Esophagus muscularis mucosa (tissue), 4 donors: Measurements from ENCODE around the gene COBL. TPM values are rescaled to one million over a fixed set of nuclear protein-coding genes. Genes with fewer than 3 reads are reported as not detected.

Experiments
- DNase-seq: peaks from one replicate; pipeline ENCODE4 v3.0.0-alpha.2; 2017; ENCODE audit errors: extremely low spot score
- H3K27ac ChIP-seq, 4 donors: fragments of 200-600 bp; sonication (generic); replicated peaks in 1 of 4; 1 replicate in 3 of 4; 2 replicates in 1 of 4; pipeline ENCODE4 v1.5.1; 2016 to 2019; ENCODE audit warnings: mild to moderate bottlenecking in 1 of 4
- H3K27me3 ChIP-seq, 4 donors: fragments of 200-600 bp; sonication (generic); one replicate each; pipeline versions ENCODE4 v1.5.1 to v1.6.0; 2016 to 2019
- H3K36me3 ChIP-seq, 4 donors: fragments of 200-600 bp; sonication (generic); one replicate each; pipeline ENCODE4 v1.5.1; 2016 to 2019
- H3K4me1 ChIP-seq, 4 donors: fragments of 200-600 bp; sonication (generic); one replicate each; pipeline ENCODE4 v1.5.1; 2016 to 2019
- H3K4me3 ChIP-seq, 4 donors: fragments of 200-600 bp; sonication (generic); 1 replicate in 2 of 4; 2 replicates in 2 of 4; pipeline ENCODE4 v1.5.1; 2016 to 2019; ENCODE audit warnings: mild to moderate bottlenecking in 4 of 4, moderate library complexity in 1 of 4
- H3K9me3 ChIP-seq, 4 donors: fragments of 200-600 bp; sonication (generic); 1 replicate in 3 of 4; 2 replicates in 1 of 4; pipeline ENCODE4 v1.5.1; 2016 to 2019
- EP300 ChIP-seq: sonication (generic); formaldehyde crosslinking; IDR thresholded peaks from one replicate; pipeline ENCODE4 v1.6.1; 2017; ENCODE audit warnings: antibody characterized with exemption
- POLR2A ChIP-seq: fragments of 450-650 bp; IDR thresholded peaks from one replicate; pipeline ENCODE4 v1.6.1; 2017; ENCODE audit warnings: antibody characterized with exemption, moderate library complexity, mild to moderate bottlenecking, low read depth
- POLR2AphosphoS5 ChIP-seq, 2 donors: sonication (generic); formaldehyde crosslinking; IDR thresholded peaks; one replicate each; pipeline ENCODE4 v1.6.1; 2017; ENCODE audit warnings: antibody characterized with exemption in 2 of 2
- WGBS: methylation state at CpG from one replicate; pipeline ENCODE4 v1.1.5; 2018; 5-methylcytosine and 5-hydroxymethylcytosine counted together
- intact Hi-C: fragments of 100-400 bp; cut with DNase I; formaldehyde crosslinking; loops from one replicate; pipeline ENCODE4 v1.15.1; 2023
- total RNA-seq, 4 donors: library from RNA; depleted of rRNA; stranded (reverse); fragments of >200 nt; gene quantifications; one replicate each; pipeline versions ENCODE4 v1.1.0 to v1.2.1, GENCODE V29; 2016
- TF ChIP-seq, protein P1 (sequence below), 3 experiments: fragments of 200-600 bp in 2 of 3; fragments of 450-650 bp in 1 of 3; sonication (generic) in 2 of 3; IDR thresholded peaks; one replicate each; pipeline ENCODE4 v1.5.1; 2017 to 2019; ENCODE audit warnings: antibody characterized with exemption in 3 of 3, mild to moderate bottlenecking in 2 of 3, moderate library complexity in 1 of 3

Gene COBL
- total RNA-seq, 4 donors from 2014 or later = 29.8 to 51.4 (median 45.9) TPM

DNA sequence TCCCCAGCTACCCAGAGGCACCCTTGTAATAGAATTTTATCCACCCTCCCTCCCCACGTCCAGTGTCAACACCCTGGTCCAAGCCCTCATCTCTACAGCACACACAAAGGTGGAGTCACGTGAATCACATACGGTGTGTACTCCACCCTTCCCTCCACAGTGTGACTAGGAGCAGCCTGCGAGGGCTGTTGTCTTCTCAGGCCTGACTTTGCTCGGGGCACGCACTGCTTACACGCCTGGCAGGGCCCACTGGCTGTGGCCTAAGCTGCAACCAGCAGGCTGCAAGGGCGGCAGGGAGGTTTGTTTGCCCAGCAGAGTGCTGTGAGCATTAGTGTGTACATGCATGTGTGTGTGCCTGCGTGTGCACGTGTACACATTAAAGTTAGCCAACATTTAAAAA is 93.7 kb downstream of the COBL start:
- DNase-seq = peak; percentile 85
- WGBS = 91% methylated on average over 10 of the region's 10 CpGs
- intact Hi-C loops = no loop called here

GRCh38 chr7:51220226-51220625 is 96.4 kb downstream of the COBL start:
- DNase-seq = peak; percentile 50
- Histone ChIP-seq H3K27ac (no peak overlapping the region), H3K36me3 (peaks cover 0 to 12% (median 0%) of the 10 kb centered on the region in 4 donors), H3K4me3 (no peak overlapping the region), H3K9me3 (no peaks in the 10 kb centered on the region), H3K4me1 (peaks cover 0 to 4% (median 0%) of the 10 kb centered on the region in 4 donors), H3K27me3 (no peaks in the 10 kb centered on the region)
- 91% methylated on average over 11 of the region's 11 CpGs for WGBS
- intact Hi-C loops = no loop called here
- no peak for TF ChIP-seq EP300
- no peak for TF ChIP-seq POLR2A
- TF ChIP-seq, protein P1, sequence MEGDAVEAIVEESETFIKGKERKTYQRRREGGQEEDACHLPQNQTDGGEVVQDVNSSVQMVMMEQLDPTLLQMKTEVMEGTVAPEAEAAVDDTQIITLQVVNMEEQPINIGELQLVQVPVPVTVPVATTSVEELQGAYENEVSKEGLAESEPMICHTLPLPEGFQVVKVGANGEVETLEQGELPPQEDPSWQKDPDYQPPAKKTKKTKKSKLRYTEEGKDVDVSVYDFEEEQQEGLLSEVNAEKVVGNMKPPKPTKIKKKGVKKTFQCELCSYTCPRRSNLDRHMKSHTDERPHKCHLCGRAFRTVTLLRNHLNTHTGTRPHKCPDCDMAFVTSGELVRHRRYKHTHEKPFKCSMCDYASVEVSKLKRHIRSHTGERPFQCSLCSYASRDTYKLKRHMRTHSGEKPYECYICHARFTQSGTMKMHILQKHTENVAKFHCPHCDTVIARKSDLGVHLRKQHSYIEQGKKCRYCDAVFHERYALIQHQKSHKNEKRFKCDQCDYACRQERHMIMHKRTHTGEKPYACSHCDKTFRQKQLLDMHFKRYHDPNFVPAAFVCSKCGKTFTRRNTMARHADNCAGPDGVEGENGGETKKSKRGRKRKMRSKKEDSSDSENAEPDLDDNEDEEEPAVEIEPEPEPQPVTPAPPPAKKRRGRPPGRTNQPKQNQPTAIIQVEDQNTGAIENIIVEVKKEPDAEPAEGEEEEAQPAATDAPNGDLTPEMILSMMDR (IDR thresholded peaks at IDR 0.05) = no peak
- TF ChIP-seq POLR2AphosphoS5 (IDR thresholded peaks at IDR 0.05) = no peak

More for the DNA sequence above, 93.7 kb downstream of the COBL start:
- H3K4me1 ChIP-seq = peaks cover 0 to 15% (median 9%) of the 10 kb centered on the region in 4 donors
- no peak overlapping the region for H3K4me3 ChIP-seq
- no peaks in the 10 kb centered on the region for H3K9me3 ChIP-seq
- H3K27ac ChIP-seq = no peak overlapping the region
- H3K36me3 ChIP-seq = peaks cover 0 to 9% (median 0%) of the 10 kb centered on the region in 4 donors
- no peaks in the 10 kb centered on the region for H3K27me3 ChIP-seq
- TF ChIP-seq EP300 (no peak), POLR2A (no peak), POLR2AphosphoS5 (IDR thresholded peaks at IDR 0.05) (no peak)
- TF ChIP-seq, protein P1 (IDR thresholded peaks at IDR 0.05) = no peak

GRCh38 chr7:51219261-51219988 is 97.2 kb downstream of the COBL start:
- Histone ChIP-seq H3K4me1 (no peaks in the 10 kb centered on the region), H3K27me3 (no peaks in the 10 kb centered on the region), H3K9me3 (no peaks in the 10 kb centered on the region), H3K36me3 (peaks cover 0 to 12% (median 2%) of the 10 kb centered on the region in 4 donors), H3K27ac (no peak overlapping the region), H3K4me3 (no peak overlapping the region)
- DNase-seq = peak; percentile 84
- TF ChIP-seq POLR2A = no peak
- no peak for TF ChIP-seq POLR2AphosphoS5 (IDR thresholded peaks at IDR 0.05)
- TF ChIP-seq, protein P1 (IDR thresholded peaks at IDR 0.05) = no peak
- TF ChIP-seq EP300 = no peak
- intact Hi-C loops = no loop called here
- 90% methylated on average over 18 of the region's 18 CpGs for WGBS

DNA sequence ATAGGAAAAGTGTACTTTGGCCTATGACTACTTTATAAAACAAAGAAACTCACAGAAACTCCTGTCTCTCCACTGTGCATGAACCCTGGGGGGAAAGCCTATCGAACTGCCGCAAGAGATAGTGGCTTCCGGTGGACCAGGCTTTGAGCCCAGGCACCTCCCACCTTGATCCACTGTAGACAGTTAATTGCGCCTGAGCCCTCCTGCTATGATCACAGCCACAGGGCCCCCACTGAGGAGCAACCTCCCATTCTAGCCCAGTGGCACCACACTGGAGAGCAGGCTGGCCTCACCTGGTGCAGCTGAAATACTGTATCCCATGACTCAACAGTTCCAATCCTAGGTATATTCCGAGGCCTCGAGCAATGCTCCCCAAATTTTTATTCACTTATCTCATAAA is 98.8 kb downstream of the COBL start:
- Histone ChIP-seq H3K27ac (no peak overlapping the region), H3K27me3 (no peaks in the 10 kb centered on the region), H3K36me3 (peaks cover 0 to 12% (median 2%) of the 10 kb centered on the region in 4 donors), H3K4me1 (no peaks in the 10 kb centered on the region), H3K9me3 (no peaks in the 10 kb centered on the region), H3K4me3 (no peak overlapping the region)
- intact Hi-C loops = no loop called here
- DNase-seq = no peak
- WGBS = 86% methylated on average over 6 of the region's 6 CpGs
- no peak for TF ChIP-seq EP300
- TF ChIP-seq POLR2A = no peak
- TF ChIP-seq POLR2AphosphoS5 (IDR thresholded peaks at IDR 0.05) = no peak
- TF ChIP-seq, protein P1 (IDR thresholded peaks at IDR 0.05) = no peak
